ENCODE measurements around the gene ADGRB2. TPM values are rescaled to one million over a fixed set of nuclear protein-coding genes. Genes with fewer than 3 reads are reported as not detected.

ADGRB2 gene
- total RNA-seq, 1 donor = 5.8 TPM

GRCh38 chr1:31778763-31779488 is 14.8 kb upstream of the ADGRB2 start:
- H3K36me3 ChIP-seq (ENCODE audit: insufficient read depth, low read length) = no peaks in the 10 kb centered on the region
- H3K4me3 ChIP-seq (ENCODE audit: insufficient read depth, low read length) = no peak overlapping the region
- H3K27me3 ChIP-seq (ENCODE audit: insufficient read depth, low read length) = peaks cover 22% of the 10 kb centered on the region
- H3K4me1 ChIP-seq (ENCODE audit: insufficient read depth, low read length) = no peaks in the 10 kb centered on the region
- no peak for DNase-seq (ENCODE audit: insufficient read length, low spot score, missing footprints)
- no peak overlapping the region for H2AFZ ChIP-seq (ENCODE audit: low read length)
- H3K79me2 ChIP-seq (ENCODE audit: insufficient read depth, low read length) = no peaks in the 10 kb centered on the region
- H3K9me3 ChIP-seq (ENCODE audit: low read depth, low read length) = no peaks in the 10 kb centered on the region
- H3K27ac ChIP-seq (ENCODE audit: low read depth, low read length) = no peak overlapping the region
- no peak for TF ChIP-seq CTCF (IDR thresholded peaks at IDR 0.05; ENCODE audit: extremely low read depth, low read depth, low read length)
- no peaks in the 10 kb centered on the region for H4K20me1 ChIP-seq (ENCODE audit: insufficient read depth, low read length)
- no peak overlapping the region for H3K4me2 ChIP-seq (ENCODE audit: insufficient read depth, low read length)

- no peak for TF ChIP-seq CTCF (IDR thresholded peaks at IDR 0.05; ENCODE audit: extremely low read depth, low read depth, low read length)
- H3K4me3 ChIP-seq (ENCODE audit: insufficient read depth, low read length) = no peak overlapping the region
- H3K27me3 ChIP-seq (ENCODE audit: insufficient read depth, low read length) = peaks cover 47% of the 10 kb centered on the region
Measured at GRCh38 chr1:31776516-31776915, 12.4 kb upstream of the ADGRB2 start.

GRCh38 chr1:31776032-31776431 is 11.9 kb upstream of the ADGRB2 start:
- TF ChIP-seq CTCF (IDR thresholded peaks at IDR 0.05; ENCODE audit: extremely low read depth, low read depth, low read length) = no peak
- H3K4me3 ChIP-seq (ENCODE audit: insufficient read depth, low read length) = no peak overlapping the region
- H3K27me3 ChIP-seq (ENCODE audit: insufficient read depth, low read length) = peaks cover 51% of the 10 kb centered on the region
- DNase-seq (ENCODE audit: insufficient read length, low spot score, missing footprints) = no peak
- no peak overlapping the region for H3K4me2 ChIP-seq (ENCODE audit: insufficient read depth, low read length)
- H2AFZ ChIP-seq (ENCODE audit: low read length) = no peak overlapping the region
- no peaks in the 10 kb centered on the region for H3K79me2 ChIP-seq (ENCODE audit: insufficient read depth, low read length)
- H4K20me1 ChIP-seq (ENCODE audit: insufficient read depth, low read length) = no peaks in the 10 kb centered on the region
- no peak overlapping the region for H3K27ac ChIP-seq (ENCODE audit: low read depth, low read length)
- H3K36me3 ChIP-seq (ENCODE audit: insufficient read depth, low read length) = no peaks in the 10 kb centered on the region
- no peaks in the 10 kb centered on the region for H3K9me3 ChIP-seq (ENCODE audit: low read depth, low read length)
- H3K4me1 ChIP-seq (ENCODE audit: insufficient read depth, low read length) = peaks cover 5% of the 10 kb centered on the region

More at GRCh38 chr1:31776516-31776915, 12.4 kb upstream of the ADGRB2 start:
- no peaks in the 10 kb centered on the region for H3K9me3 ChIP-seq (ENCODE audit: low read depth, low read length)
- no peak for DNase-seq (ENCODE audit: insufficient read length, low spot score, missing footprints)
- peaks cover 5% of the 10 kb centered on the region for H3K4me1 ChIP-seq (ENCODE audit: insufficient read depth, low read length)
- H3K36me3 ChIP-seq (ENCODE audit: insufficient read depth, low read length) = no peaks in the 10 kb centered on the region
- H4K20me1 ChIP-seq (ENCODE audit: insufficient read depth, low read length) = no peaks in the 10 kb centered on the region
- no peak overlapping the region for H3K27ac ChIP-seq (ENCODE audit: low read depth, low read length)
- no peak overlapping the region for H2AFZ ChIP-seq (ENCODE audit: low read length)
- no peaks in the 10 kb centered on the region for H3K79me2 ChIP-seq (ENCODE audit: insufficient read depth, low read length)
- no peak overlapping the region for H3K4me2 ChIP-seq (ENCODE audit: insufficient read depth, low read length)

- H3K36me3 ChIP-seq (ENCODE audit: insufficient read depth, low read length) = no peaks in the 10 kb centered on the region
- no peaks in the 10 kb centered on the region for H3K79me2 ChIP-seq (ENCODE audit: insufficient read depth, low read length)
- DNase-seq (ENCODE audit: insufficient read length, low spot score, missing footprints) = no peak
- peaks cover 5% of the 10 kb centered on the region for H3K4me1 ChIP-seq (ENCODE audit: insufficient read depth, low read length)
- H4K20me1 ChIP-seq (ENCODE audit: insufficient read depth, low read length) = no peaks in the 10 kb centered on the region
- no peak for TF ChIP-seq CTCF (IDR thresholded peaks at IDR 0.05; ENCODE audit: extremely low read depth, low read depth, low read length)
- H2AFZ ChIP-seq (ENCODE audit: low read length) = no peak overlapping the region
- H3K4me3 ChIP-seq (ENCODE audit: insufficient read depth, low read length) = no peak overlapping the region
- no peaks in the 10 kb centered on the region for H3K9me3 ChIP-seq (ENCODE audit: low read depth, low read length)
- H3K4me2 ChIP-seq (ENCODE audit: insufficient read depth, low read length) = no peak overlapping the region
- H3K27me3 ChIP-seq (ENCODE audit: insufficient read depth, low read length) = peaks cover 58% of the 10 kb centered on the region
- no peak overlapping the region for H3K27ac ChIP-seq (ENCODE audit: low read depth, low read length)
Measured at GRCh38 chr1:31775210-31775999, 11.3 kb upstream of the ADGRB2 start.

Measured in osteoblast (primary cell).